ENCODE results near the gene ICA1L.

GRCh38 chr2:202821206-202822160, 50.1 kb downstream of the ICA1L start:
- no peak for TF ChIP-seq CTCF (conservative IDR thresholded peaks at IDR 0.05 in 1 of 2, IDR thresholded peaks at IDR 0.05 in 1 of 2; ENCODE audit: extremely low read depth in 1 of 2, insufficient read depth in 1 of 2, low read depth in 1 of 2, low read length in 2 of 2)
- no peak for TF ChIP-seq EZH2 (IDR thresholded peaks at IDR 0.05; ENCODE audit: borderline replicate concordance, low read length)
